ENCODE results near the gene ADGB.

ADGB gene

DNA sequence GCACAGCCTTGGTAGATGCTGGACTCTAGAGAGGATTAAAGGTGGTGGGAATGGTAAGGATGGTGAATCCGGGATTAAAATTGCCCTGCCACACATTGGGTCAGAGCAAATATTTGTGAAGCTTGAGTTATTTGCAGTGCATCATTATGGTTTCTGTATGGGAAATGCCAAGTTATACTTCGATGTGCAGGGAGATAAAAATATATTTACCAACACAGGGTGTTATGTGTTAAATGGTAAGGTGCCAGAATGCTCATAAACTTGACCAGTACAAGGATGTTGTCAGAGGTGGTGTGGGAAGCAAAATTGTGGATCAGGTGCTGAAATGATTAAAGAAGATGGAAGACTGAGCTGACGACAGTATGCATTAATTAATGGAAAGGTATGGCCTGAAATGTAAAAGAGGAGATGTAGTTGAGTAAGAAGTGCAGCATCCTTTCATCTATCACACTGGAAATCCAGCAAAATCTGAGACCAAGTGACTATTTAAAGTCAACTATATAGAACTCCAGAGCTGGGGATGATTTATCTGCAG is 262.3 kb downstream of the ADGB start:
- no peak for DNase-seq (ENCODE audit: low read depth in 3 of 3)

DNA sequence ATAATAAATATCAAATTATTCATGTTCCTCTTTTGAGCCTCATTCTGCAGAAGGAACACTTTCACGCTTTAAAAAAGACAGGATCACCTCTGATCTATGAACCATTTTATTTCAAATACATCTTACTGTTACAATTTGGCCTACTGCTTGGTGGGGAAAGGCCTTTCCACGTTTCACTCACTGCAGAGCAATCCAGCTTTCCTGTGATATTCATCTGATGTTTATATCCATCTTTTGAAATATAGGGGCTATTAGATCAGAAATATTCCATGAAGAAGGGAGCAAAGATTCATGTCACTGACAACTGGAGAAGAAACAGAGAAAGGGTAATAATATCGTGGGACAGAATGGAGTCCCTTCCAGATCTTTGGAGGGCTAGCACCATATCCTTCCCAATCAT is 262.9 kb downstream of the ADGB start:
- DNase-seq (ENCODE audit: low read depth in 3 of 3): no peak

DNA sequence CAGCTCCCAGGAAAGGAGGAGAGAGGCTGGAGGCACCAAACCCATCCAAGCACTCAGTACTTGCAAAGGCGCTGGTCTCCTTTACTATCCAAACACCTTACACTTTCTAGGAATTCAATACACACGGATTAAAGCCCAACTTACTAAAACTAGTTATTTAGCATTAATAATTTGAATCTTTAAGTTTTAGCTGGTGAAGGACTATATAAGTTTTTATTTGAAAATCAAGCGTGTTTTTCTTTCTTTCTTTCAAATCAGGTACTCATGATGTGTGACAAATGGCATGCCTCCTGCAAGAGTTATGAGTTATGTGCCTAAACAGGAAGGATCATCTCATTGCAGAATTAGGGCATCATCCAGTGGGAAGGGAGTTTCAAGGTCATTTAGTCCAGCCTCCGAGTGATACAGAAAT is 263.7 kb downstream of the ADGB start:
- DNase-seq (ENCODE audit: low read depth in 3 of 3): no peak

DNA sequence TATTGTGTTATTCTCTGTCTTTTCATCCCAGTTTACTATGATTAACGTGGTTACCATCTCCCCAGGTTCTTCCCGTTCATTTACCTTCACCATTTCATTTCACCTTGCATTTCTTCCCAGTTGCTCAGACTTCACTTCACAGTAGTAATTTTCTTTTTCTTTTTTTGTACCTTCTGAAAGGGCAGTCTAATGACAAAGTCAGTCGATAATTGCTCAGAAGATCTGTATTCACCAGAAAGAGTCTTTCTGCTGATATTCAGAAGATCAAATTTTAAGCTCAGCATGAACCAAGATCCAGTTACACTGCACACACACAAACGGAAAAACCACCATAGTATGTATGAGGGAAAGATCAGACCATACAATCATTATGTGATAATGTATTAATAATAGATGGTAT is 265.5 kb downstream of the ADGB start:
- no peak for DNase-seq (ENCODE audit: low read depth in 3 of 3)

DNA sequence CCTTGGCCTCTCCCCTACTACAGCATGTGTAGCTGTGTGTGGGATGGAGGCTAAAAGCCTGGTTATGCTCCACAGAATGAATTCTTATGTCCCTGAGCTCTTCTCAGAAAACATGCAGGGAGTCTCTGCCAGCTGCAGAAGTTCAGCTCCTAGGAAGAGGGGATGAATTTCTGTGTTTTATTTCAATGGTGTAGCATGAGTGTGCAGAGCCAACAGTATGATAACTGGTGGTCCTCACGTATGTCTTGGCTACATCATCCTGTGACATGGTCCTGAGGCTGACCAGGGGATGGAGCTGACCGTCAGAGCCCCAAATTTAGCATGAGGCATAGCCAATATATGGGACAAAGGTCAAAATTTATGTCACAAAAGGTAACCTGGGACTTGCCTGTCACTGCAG is 266.1 kb downstream of the ADGB start:
- no peak for DNase-seq (ENCODE audit: low read depth in 3 of 3)
